Rectal smooth muscle tissue (tissue), 1 donor: ENCODE data around the gene ERI2.
"Not testable (repeated sequence)": the region's sequence is repeated elsewhere in the genome, so short reads cannot be mapped to it uniquely, and the experiment has no call there.

Experiments
- H3K27ac ChIP-seq: one replicate; pipeline ENCODE4 v1.7.0; 2013; ENCODE audit warnings: low read depth, low read length, inconsistent platforms
- H3K27me3 ChIP-seq: one replicate; pipeline ENCODE4 v1.7.0; 2013; ENCODE audit warnings: low read length; ENCODE audit not compliant: control insufficient read depth, insufficient read depth
- H3K36me3 ChIP-seq: one replicate; pipeline ENCODE4 v1.7.0; 2013; ENCODE audit warnings: low read length; ENCODE audit not compliant: control insufficient read depth, insufficient read depth
- H3K4me1 ChIP-seq: one replicate; pipeline ENCODE4 v1.7.0; 2013; ENCODE audit warnings: low read length; ENCODE audit not compliant: control insufficient read depth, insufficient read depth
- H3K4me3 ChIP-seq: one replicate; pipeline ENCODE4 v1.7.0; 2013; ENCODE audit warnings: low read length
- H3K9ac ChIP-seq: one replicate; pipeline ENCODE4 v1.7.0; 2013; ENCODE audit warnings: low read length

The ERI2 gene

DNA sequence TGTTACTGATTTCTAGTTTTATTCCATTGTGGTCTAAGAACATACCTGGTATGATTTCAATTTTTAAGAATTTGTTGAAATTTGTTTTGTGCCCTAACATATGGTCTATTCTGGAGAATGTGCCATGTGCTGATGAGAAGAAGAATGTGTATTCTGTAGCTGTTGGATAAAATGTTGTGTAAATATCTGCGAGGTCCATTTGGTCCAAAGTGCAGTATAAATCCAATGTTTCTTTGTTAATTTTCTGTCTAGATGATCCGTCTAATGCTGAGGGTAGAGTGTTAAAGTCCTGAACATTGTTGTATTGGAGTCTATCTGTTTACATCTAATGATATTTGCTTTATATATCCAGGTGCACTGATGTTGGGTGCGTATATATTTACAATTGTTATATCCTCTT, 32.6 kb downstream of the ERI2 start:
- no peak overlapping the region for H3K4me3 ChIP-seq
- H3K36me3 ChIP-seq: no peaks in the 10 kb centered on the region
- no peaks in the 10 kb centered on the region for H3K27me3 ChIP-seq
- no peak overlapping the region for H3K9ac ChIP-seq
- no peak overlapping the region for H3K27ac ChIP-seq
- no peaks in the 10 kb centered on the region for H3K4me1 ChIP-seq

DNA sequence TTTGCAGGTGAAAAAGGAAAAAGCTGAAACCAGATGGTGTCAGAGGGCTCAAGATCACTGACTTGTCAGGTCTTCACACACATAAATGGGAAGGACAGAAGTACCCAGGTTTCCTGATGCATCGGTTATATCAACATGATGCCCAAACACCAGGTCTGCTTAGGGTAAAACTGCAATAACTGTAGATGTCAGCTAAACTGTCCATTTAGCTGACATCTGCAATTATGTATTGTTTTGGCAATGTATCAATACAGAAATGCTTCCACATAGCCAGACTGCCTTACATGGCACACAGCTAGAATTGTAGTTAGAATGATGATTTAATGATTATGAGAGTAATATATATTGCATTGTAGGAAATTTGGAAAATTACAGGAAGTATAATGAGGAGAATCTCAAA, 37.5 kb downstream of the ERI2 start:
- H3K9ac ChIP-seq: no peak overlapping the region
- no peaks in the 10 kb centered on the region for H3K4me1 ChIP-seq
- H3K27ac ChIP-seq: no peak overlapping the region
- no peak overlapping the region for H3K4me3 ChIP-seq
- H3K36me3 ChIP-seq: no peaks in the 10 kb centered on the region
- no peaks in the 10 kb centered on the region for H3K27me3 ChIP-seq

GRCh38 chr16:20768121-20768520, 38.2 kb downstream of the ERI2 start:
- Histone ChIP-seq H3K4me3 (no peak overlapping the region), H3K27me3 (no peaks in the 10 kb centered on the region), H3K9ac (no peak overlapping the region), H3K36me3 (no peaks in the 10 kb centered on the region), H3K27ac (no peak overlapping the region), H3K4me1 (peaks cover 2% of the 10 kb centered on the region)

DNA sequence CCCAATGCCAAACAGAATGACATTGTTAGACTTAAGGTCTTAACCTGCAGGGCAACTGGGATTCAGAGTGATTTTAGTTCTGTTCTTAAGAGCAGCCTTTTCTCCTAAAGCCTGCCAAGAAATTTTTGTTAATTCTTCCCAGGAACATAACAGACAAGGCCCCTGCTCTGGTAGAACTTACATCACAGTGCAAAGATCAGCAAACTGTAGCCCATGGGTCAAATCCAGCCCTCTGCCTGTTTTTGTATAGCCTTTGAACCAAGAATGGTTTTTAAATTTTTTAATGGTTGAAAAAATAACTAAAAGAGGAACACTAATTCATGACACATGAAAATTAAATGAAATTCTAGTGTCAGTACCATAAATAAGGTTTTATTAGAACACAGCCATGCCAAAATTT, 38.7 kb downstream of the ERI2 start:
- no peaks in the 10 kb centered on the region for H3K36me3 ChIP-seq
- no peak overlapping the region for H3K9ac ChIP-seq
- H3K4me3 ChIP-seq: no peak overlapping the region
- H3K4me1 ChIP-seq: peaks cover 2% of the 10 kb centered on the region
- no peaks in the 10 kb centered on the region for H3K27me3 ChIP-seq
- no peak overlapping the region for H3K27ac ChIP-seq

GRCh38 chr16:20766294-20766693, 40.0 kb downstream of the ERI2 start:
- no peaks in the 10 kb centered on the region for H3K36me3 ChIP-seq
- peaks cover 2% of the 10 kb centered on the region for H3K4me1 ChIP-seq
- H3K27me3 ChIP-seq: no peaks in the 10 kb centered on the region
- H3K9ac ChIP-seq: no peak overlapping the region
- H3K4me3 ChIP-seq: no peak overlapping the region
- H3K27ac ChIP-seq: no peak overlapping the region

DNA sequence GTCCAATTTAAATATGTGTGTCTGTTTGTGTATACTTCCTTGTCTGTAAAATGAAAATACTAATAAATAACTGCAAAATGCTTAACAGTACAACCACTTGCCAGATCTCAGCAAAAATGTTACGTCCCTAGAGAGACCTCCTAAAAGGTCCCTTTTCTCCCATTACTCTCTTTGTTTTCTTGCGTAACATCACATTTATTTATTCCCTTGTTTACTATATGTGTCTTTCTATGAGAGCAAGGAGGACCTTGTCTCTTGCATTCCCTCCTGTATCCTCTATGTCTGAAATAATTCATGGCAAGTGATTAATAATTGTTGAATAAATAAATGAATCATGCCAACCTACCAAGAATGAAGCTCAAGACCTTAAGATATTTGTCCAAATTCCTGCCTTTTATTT, 40.5 kb downstream of the ERI2 start:
- Histone ChIP-seq H3K9ac (no peak overlapping the region), H3K27ac (no peak overlapping the region), H3K27me3 (no peaks in the 10 kb centered on the region), H3K36me3 (no peaks in the 10 kb centered on the region), H3K4me3 (no peak overlapping the region), H3K4me1 (peaks cover 2% of the 10 kb centered on the region)

GRCh38 chr16:20764448-20764847, 41.8 kb downstream of the ERI2 start:
- not testable (repeated sequence) for H3K36me3 ChIP-seq, H3K27ac ChIP-seq, H3K27me3 ChIP-seq, H3K4me1 ChIP-seq, H3K4me3 ChIP-seq, H3K9ac ChIP-seq

- H3K36me3 ChIP-seq: no peaks in the 10 kb centered on the region
- H3K4me3 ChIP-seq: peak within 1 kb of the TSS; percentile 62
- no peaks in the 10 kb centered on the region for H3K27me3 ChIP-seq
- peak within 1 kb of the TSS; percentile 4 for H3K27ac ChIP-seq
- no peak within 1 kb of the TSS for H3K9ac ChIP-seq
- peaks cover 2% of the 10 kb centered on the region for H3K4me1 ChIP-seq
These were observed 42.6 kb downstream of the ERI2 start, which contains the start of gene ACSM3 for GRCh38 chr16:20763461-20764232. Gene ACSM3, plus strand, starts transcription at chr16:20764014. Its CDS starts 6,021 bp downstream, at chr16:20770035.

DNA sequence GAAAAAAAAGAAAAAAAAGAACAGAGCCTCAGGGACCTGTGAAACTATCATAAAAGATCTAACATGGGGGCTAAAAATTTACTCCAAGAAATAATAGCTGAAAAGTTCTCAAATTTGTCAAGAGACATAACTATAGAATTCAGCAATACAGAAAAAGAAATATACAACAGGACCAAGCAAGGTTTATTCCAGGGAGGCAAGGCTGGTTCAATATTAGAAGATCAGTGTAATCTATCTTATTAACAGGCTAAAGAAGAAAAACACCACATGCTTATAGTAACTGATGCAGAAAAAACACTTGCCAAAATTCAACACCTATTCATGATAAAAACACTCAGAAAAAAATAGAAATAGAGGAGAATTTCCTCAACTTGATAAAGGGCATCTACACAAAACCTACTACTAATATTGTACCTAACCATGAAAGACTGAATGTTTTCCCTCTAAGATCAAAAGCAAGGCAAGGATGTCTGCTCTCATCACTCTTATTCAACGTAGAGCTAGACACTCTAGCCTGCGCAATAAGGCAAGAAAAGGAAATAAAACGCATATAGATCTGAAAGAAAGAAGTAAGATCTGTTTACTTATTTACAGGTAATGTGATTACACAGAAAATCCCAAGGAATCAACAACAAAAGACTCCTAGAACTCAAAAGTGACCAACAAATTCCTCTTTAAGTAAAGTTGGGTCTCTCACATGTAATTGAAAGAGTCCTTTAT, 43.7 kb downstream of the ERI2 start:
- no peak overlapping the region for H3K9ac ChIP-seq
- no peaks in the 10 kb centered on the region for H3K36me3 ChIP-seq
- peak overlapping the region; percentile 4 for H3K27ac ChIP-seq
- H3K4me3 ChIP-seq: no peak overlapping the region
- peaks cover 2% of the 10 kb centered on the region for H3K4me1 ChIP-seq
- no peaks in the 10 kb centered on the region for H3K27me3 ChIP-seq

DNA sequence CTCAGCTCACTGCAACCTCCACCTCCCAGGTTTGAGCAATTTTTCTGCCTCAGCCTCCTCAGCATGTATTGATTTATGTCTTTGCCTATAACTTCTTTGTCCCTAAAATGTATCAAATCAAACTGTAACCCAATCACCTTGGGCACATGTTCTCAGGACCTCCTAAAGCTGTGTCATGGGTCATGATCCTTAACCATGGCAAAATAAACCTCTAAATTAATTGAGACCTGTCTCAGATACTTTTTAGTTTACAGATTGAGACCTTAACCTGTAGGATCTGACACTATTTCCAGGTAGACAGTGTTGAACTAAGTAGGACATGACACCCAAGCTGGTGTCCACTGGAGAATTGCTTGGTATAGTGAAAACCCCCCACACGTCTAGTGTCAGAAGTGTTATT, 45.1 kb downstream of the ERI2 start:
- Histone ChIP-seq H3K27ac (no peak overlapping the region), H3K4me1 (peaks cover 2% of the 10 kb centered on the region), H3K9ac (no peak overlapping the region), H3K36me3 (no peaks in the 10 kb centered on the region), H3K4me3 (no peak overlapping the region), H3K27me3 (no peaks in the 10 kb centered on the region)

- Histone ChIP-seq H3K27ac (no peak overlapping the region), H3K9ac (no peak overlapping the region), H3K27me3 (no peaks in the 10 kb centered on the region), H3K4me1 (peaks cover 2% of the 10 kb centered on the region), H3K36me3 (no peaks in the 10 kb centered on the region), H3K4me3 (no peak overlapping the region)
These were observed 45.9 kb downstream of the ERI2 start for GRCh38 chr16:20760346-20760745.

- H3K9ac ChIP-seq, H3K27me3 ChIP-seq, H3K4me1 ChIP-seq, H3K36me3 ChIP-seq, H3K4me3 ChIP-seq, H3K27ac ChIP-seq: not testable (repeated sequence)
These were observed 50.5 kb downstream of the ERI2 start for GRCh38 chr16:20755799-20756198.

- Histone ChIP-seq H3K4me3 (no peak overlapping the region), H3K4me1 (no peaks in the 10 kb centered on the region), H3K27me3 (no peaks in the 10 kb centered on the region), H3K9ac (no peak overlapping the region), H3K27ac (no peak overlapping the region), H3K36me3 (no peaks in the 10 kb centered on the region)
These were observed 51.0 kb downstream of the ERI2 start for GRCh38 chr16:20755238-20755637.
